ENCODE measurements around the gene C2.

C2 gene

DNA sequence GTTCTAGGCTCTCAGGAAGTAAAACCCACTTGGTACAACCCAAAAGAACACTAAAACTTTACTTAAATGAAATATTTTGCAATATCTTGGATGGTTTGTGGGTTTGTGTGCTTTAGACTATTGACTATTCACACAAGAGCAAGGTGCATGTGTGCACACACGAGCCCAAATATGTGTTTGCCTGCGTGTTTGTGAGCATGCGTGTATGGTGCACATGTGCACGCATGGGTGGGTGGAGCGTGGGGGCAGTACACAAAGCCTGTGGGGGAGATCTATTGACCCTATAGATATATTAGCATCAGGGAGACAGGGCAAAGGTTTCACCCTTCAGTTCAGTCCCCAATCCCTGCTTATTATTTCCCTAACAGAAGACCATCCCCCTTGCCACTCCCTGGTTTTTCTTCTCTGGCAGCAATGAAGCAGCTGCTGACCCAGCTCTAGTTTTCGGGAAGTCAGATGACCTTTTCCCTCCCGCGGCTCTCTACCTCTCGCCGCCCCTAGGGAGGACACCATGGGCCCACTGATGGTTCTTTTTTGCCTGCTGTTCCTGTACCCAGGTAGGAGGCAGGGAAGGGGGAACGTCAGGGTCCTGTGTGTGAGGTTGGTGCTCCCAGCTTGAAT, at the start of gene C2:
Gene C2 (plus strand): TSS at position 476 of the 621 bp plus-strand sequence. CDS start 36 bp downstream, at position 512.
- H3K36me3 Mint-ChIP-seq (ENCODE audit: low read depth), result no peaks in the 10 kb centered on the region

GRCh38 chr6:31878222-31878621, 49.3 kb upstream of the C2 start:
- peaks cover 22% of the 10 kb centered on the region for H3K36me3 Mint-ChIP-seq (ENCODE audit: low read depth)

More for the DNA sequence above, at the start of gene C2:
- no peaks in the 10 kb centered on the region for H3K4me1 Mint-ChIP-seq (ENCODE audit: low read depth)
- H3K4me3 Mint-ChIP-seq, result no peak within 1 kb of the TSS
- no peaks in the 10 kb centered on the region for H3K27me3 Mint-ChIP-seq (ENCODE audit: low read depth)
- H3K27ac Mint-ChIP-seq, result no peak within 1 kb of the TSS
- H3K9me3 Mint-ChIP-seq, result no peaks in the 10 kb centered on the region

DNA sequence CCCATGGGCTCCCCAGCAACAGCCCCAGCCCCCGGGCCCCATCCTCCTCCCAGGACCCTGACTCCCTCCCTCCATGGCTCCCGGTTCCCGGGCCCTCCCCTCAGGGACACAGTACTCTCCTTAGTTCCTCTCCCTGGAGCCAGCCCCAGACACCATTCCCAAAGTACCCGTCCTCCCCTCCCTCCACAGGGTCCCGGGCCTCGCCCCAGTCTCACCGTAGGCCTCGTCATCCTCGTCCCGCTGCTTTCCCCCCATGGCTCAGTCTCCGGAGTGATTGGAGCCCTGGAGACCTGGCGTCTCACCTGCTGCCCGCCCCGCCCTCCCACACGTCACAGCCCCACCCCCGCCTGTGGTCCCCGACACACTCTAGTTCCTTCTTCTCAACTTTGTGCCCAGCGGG, 48.8 kb upstream of the C2 start, which contains the start of gene SLC44A4:
Gene SLC44A4 (minus strand): TSS at position 272 of the 400 bp plus-strand sequence. CDS start 17 bp downstream, at position 255.
- H3K27ac Mint-ChIP-seq, result no peak within 1 kb of the TSS
- peaks cover 27% of the 10 kb centered on the region for H3K36me3 Mint-ChIP-seq (ENCODE audit: low read depth)
- H3K4me3 Mint-ChIP-seq, result no peak within 1 kb of the TSS
- H3K27me3 Mint-ChIP-seq (ENCODE audit: low read depth), result no peaks in the 10 kb centered on the region
- no peaks in the 10 kb centered on the region for H3K9me3 Mint-ChIP-seq
- H3K4me1 Mint-ChIP-seq (ENCODE audit: low read depth), result peaks cover 2% of the 10 kb centered on the region

More at GRCh38 chr6:31878222-31878621, 49.3 kb upstream of the C2 start:
- H3K9me3 Mint-ChIP-seq, result no peaks in the 10 kb centered on the region
- no peaks in the 10 kb centered on the region for H3K27me3 Mint-ChIP-seq (ENCODE audit: low read depth)
- H3K4me1 Mint-ChIP-seq (ENCODE audit: low read depth), result peaks cover 2% of the 10 kb centered on the region
- no peak overlapping the region for H3K4me3 Mint-ChIP-seq
- H3K27ac Mint-ChIP-seq, result no peak overlapping the region

DNA sequence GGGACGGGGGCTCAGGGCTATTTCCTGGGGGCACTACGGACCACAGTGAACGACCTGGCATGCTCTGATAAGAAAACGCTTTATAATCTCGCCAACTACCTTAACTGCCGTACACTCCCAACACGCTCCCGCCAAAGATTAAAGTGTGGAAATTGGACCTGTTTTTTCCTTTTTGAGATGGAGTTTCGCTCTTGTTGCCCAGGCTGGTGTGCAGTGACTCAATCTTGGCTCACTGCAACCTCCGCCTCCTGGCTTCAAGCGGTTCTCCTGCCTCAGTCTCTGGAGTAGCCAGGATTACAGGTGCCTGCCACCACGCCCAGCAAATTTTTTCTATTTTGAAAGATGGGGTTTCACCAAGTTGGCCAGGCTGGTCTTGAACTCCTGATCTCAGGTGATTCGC, 48.4 kb upstream of the C2 start:
- H3K27ac Mint-ChIP-seq, result no peak overlapping the region
- H3K9me3 Mint-ChIP-seq, result no peaks in the 10 kb centered on the region
- no peaks in the 10 kb centered on the region for H3K27me3 Mint-ChIP-seq (ENCODE audit: low read depth)
- no peak overlapping the region for H3K4me3 Mint-ChIP-seq
- H3K36me3 Mint-ChIP-seq (ENCODE audit: low read depth), result peaks cover 29% of the 10 kb centered on the region
- H3K4me1 Mint-ChIP-seq (ENCODE audit: low read depth), result peaks cover 2% of the 10 kb centered on the region

GRCh38 chr6:31879901-31880300, 47.6 kb upstream of the C2 start:
- Mint-ChIP-seq H3K4me1 (ENCODE audit: low read depth) (peaks cover 2% of the 10 kb centered on the region), H3K9me3 (no peaks in the 10 kb centered on the region), H3K27ac (no peak overlapping the region), H3K27me3 (ENCODE audit: low read depth) (no peaks in the 10 kb centered on the region), H3K36me3 (ENCODE audit: low read depth) (peaks cover 29% of the 10 kb centered on the region), H3K4me3 (no peak overlapping the region)

DNA sequence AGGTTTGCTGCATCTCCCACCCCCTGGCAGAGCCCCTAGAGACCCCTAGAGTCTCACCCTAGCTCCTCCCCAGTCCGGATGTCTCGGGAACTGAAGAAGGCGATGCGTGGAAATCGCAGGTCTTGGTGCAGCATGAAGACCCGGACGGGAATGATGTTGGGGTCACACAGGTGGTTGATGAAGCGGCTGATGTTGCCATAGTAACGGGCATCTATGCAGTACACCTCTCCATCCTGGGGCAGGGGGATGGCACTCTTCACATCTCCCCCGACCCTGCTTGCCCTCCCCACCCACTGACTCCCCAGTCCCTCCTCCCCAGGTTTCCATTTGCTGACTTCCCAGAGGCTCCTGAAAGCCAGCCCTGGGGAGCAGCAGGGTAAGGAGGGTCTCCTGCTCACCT, 46.9 kb upstream of the C2 start:
- H3K27me3 Mint-ChIP-seq (ENCODE audit: low read depth), result no peaks in the 10 kb centered on the region
- H3K4me1 Mint-ChIP-seq (ENCODE audit: low read depth), result peaks cover 2% of the 10 kb centered on the region
- H3K36me3 Mint-ChIP-seq (ENCODE audit: low read depth), result peaks cover 29% of the 10 kb centered on the region
- H3K4me3 Mint-ChIP-seq, result no peak overlapping the region
- no peak overlapping the region for H3K27ac Mint-ChIP-seq
- no peaks in the 10 kb centered on the region for H3K9me3 Mint-ChIP-seq

GRCh38 chr6:31881136-31881859, 46.2 kb upstream of the C2 start:
- H3K27me3 Mint-ChIP-seq (ENCODE audit: low read depth), result no peaks in the 10 kb centered on the region
- no peaks in the 10 kb centered on the region for H3K9me3 Mint-ChIP-seq
- no peak overlapping the region for H3K27ac Mint-ChIP-seq
- peaks cover 33% of the 10 kb centered on the region for H3K36me3 Mint-ChIP-seq (ENCODE audit: low read depth)
- no peaks in the 10 kb centered on the region for H3K4me1 Mint-ChIP-seq (ENCODE audit: low read depth)
- H3K4me3 Mint-ChIP-seq, result no peak overlapping the region

DNA sequence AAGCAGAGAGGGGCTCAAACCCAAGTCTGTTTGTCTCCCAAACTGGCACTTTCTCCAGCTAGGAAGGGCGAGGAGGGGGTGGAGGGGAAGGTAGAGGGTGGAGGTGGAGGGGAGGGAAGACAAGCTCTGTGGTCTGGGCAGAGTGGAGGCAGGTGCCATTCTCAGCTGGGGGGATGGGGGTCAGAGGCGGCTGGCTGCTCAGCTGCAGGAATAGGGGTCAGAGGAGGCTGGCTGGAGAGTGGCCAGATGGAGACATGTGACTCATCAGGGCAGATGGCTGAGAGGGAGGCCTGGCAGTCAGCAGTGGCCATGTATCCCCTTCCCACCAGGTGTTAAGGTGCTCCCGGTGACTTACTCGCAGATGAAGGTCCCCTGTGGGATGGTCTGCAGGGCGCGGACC, 45.2 kb upstream of the C2 start:
- Mint-ChIP-seq H3K27ac (no peak overlapping the region), H3K4me1 (ENCODE audit: low read depth) (no peaks in the 10 kb centered on the region), H3K4me3 (no peak overlapping the region), H3K36me3 (ENCODE audit: low read depth) (peaks cover 33% of the 10 kb centered on the region), H3K27me3 (ENCODE audit: low read depth) (no peaks in the 10 kb centered on the region), H3K9me3 (no peaks in the 10 kb centered on the region)

- no peaks in the 10 kb centered on the region for H3K4me1 Mint-ChIP-seq (ENCODE audit: low read depth)
- no peak overlapping the region for H3K4me3 Mint-ChIP-seq
- H3K9me3 Mint-ChIP-seq, result no peaks in the 10 kb centered on the region
- no peak overlapping the region for H3K27ac Mint-ChIP-seq
- H3K36me3 Mint-ChIP-seq (ENCODE audit: low read depth), result peaks cover 35% of the 10 kb centered on the region
- H3K27me3 Mint-ChIP-seq (ENCODE audit: low read depth), result no peaks in the 10 kb centered on the region
Measured at GRCh38 chr6:31883676-31884075, 43.8 kb upstream of the C2 start.

- no peaks in the 10 kb centered on the region for H3K4me1 Mint-ChIP-seq (ENCODE audit: low read depth)
Measured at GRCh38 chr6:31884528-31885035, 42.9 kb upstream of the C2 start.

DNA sequence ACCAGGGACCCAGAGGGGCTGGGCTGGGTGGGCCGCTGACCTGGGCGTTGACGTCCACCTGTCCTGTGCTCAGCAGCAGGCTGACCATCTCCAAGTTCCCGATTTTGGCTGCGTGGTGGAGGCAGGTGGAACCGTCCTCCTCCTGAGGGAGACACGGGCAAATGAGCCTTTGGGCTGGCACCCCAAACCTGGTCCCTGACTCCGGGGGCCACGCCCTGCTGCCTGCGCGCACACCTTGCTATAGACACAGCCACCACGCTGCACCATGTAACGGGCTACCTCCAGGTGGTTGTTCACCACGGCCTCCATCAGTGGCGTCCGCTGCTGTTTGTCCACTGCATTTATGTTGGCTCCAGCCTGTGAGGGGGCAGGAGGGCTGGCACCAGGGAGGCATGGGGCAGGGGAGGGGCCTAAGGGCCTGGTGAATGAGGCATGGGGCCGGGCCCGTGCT, 41.0 kb upstream of the C2 start:
- H3K36me3 Mint-ChIP-seq (ENCODE audit: low read depth), result peaks cover 26% of the 10 kb centered on the region
- no peak overlapping the region for H3K4me3 Mint-ChIP-seq
- H3K4me1 Mint-ChIP-seq (ENCODE audit: low read depth), result no peaks in the 10 kb centered on the region
- no peaks in the 10 kb centered on the region for H3K9me3 Mint-ChIP-seq
- no peak overlapping the region for H3K27ac Mint-ChIP-seq
- no peaks in the 10 kb centered on the region for H3K27me3 Mint-ChIP-seq (ENCODE audit: low read depth)

More at GRCh38 chr6:31884528-31885035, 42.9 kb upstream of the C2 start:
- Mint-ChIP-seq H3K9me3 (no peaks in the 10 kb centered on the region), H3K27ac (no peak overlapping the region), H3K27me3 (ENCODE audit: low read depth) (no peaks in the 10 kb centered on the region), H3K36me3 (ENCODE audit: low read depth) (peaks cover 36% of the 10 kb centered on the region), H3K4me3 (no peak overlapping the region)

DNA sequence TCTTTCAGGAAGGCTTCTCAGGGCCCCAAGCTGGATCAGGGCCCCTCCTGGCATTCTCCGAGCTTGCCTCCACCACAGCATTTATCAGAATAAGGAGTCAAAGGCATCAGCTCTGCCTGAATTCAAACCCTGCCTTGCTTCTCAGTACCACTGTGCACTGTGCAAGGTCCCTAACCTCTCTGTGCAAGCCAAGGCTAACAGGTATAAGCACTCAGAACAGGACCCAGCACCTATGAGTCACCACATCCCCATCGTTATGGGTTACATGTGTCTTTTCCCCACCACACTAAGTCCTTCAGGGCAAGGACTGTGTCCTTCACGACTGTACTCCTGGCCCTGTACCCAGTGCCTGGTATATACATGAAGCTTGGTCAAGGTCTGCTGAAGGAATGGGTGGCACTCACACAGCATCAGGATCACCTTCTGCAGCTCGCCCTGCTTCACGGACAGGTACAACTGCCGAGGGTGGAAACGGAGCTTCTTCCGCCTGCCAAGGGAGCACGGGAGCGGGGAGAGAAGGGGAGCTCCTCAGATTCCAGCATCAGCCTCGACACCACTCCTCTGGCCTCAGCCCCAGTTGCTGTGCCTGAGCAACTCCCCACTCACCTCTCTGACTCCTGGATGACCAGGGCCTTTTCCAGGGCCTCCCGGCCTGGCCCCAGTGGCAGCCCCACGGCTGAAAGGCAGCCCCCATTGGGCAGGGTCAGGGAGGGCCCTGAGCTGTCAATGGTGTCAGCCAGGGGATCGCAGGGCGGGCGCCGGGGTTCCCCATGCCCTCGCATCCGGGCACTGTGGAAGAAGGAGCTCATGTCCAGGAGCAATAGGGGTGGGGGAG, 40.1 kb upstream of the C2 start:
- Mint-ChIP-seq H3K36me3 (ENCODE audit: low read depth) (peaks cover 26% of the 10 kb centered on the region), H3K9me3 (no peaks in the 10 kb centered on the region)

GRCh38 chr6:31888276-31889258, 39.0 kb upstream of the C2 start:
- peaks cover 25% of the 10 kb centered on the region for H3K36me3 Mint-ChIP-seq (ENCODE audit: low read depth)
- H3K27ac Mint-ChIP-seq, result no peak overlapping the region
- no peaks in the 10 kb centered on the region for H3K27me3 Mint-ChIP-seq (ENCODE audit: low read depth)
- no peak overlapping the region for H3K4me3 Mint-ChIP-seq
- no peaks in the 10 kb centered on the region for H3K9me3 Mint-ChIP-seq
- H3K4me1 Mint-ChIP-seq (ENCODE audit: low read depth), result no peaks in the 10 kb centered on the region

More for the DNA sequence above, 40.1 kb upstream of the C2 start:
- no peaks in the 10 kb centered on the region for H3K27me3 Mint-ChIP-seq (ENCODE audit: low read depth)
- no peaks in the 10 kb centered on the region for H3K4me1 Mint-ChIP-seq (ENCODE audit: low read depth)
- no peak overlapping the region for H3K27ac Mint-ChIP-seq
- H3K4me3 Mint-ChIP-seq, result no peak overlapping the region
